Skeletal muscle tissue (tissue), 4 donors: Measurements from ENCODE around the gene MAGI2. TPM values are rescaled to one million over a fixed set of nuclear protein-coding genes. Genes with fewer than 3 reads are reported as not detected.

Experiments
- H3K27ac ChIP-seq: one replicate; pipeline ENCODE4 v1.7.0; 2013; ENCODE audit warnings: mild to moderate bottlenecking, low read depth, low read length, inconsistent platforms
- H3K27me3 ChIP-seq, 3 donors: one replicate each; pipeline ENCODE4 v1.7.0; 2013; ENCODE audit warnings: low read length in 3 of 3; ENCODE audit not compliant: control insufficient read depth in 3 of 3, insufficient read depth in 3 of 3
- H3K36me3 ChIP-seq, 3 donors: one replicate each; pipeline ENCODE4 v1.7.0; 2013; ENCODE audit warnings: low read length in 3 of 3; ENCODE audit not compliant: control insufficient read depth in 3 of 3, insufficient read depth in 3 of 3
- H3K4me1 ChIP-seq, 3 donors: one replicate each; pipeline ENCODE4 v1.7.0; 2013; ENCODE audit warnings: low read length in 3 of 3, mild to moderate bottlenecking in 3 of 3; ENCODE audit not compliant: control insufficient read depth in 3 of 3, insufficient read depth in 3 of 3
- H3K4me3 ChIP-seq, 3 donors: one replicate each; pipeline ENCODE4 v1.7.0; 2013; ENCODE audit warnings: low read length in 3 of 3
- H3K9ac ChIP-seq, 3 donors: one replicate each; pipeline ENCODE4 v1.7.0; 2013; ENCODE audit warnings: low read length in 3 of 3, mild to moderate bottlenecking in 3 of 3, moderate library complexity in 2 of 3, low read depth in 1 of 3
- H3K9me3 ChIP-seq, 3 donors: one replicate each; pipeline ENCODE4 v1.7.0; 2013; ENCODE audit warnings: low read length in 3 of 3; ENCODE audit not compliant: control insufficient read depth in 3 of 3
- total RNA-seq: library from RNA; depleted of rRNA; stranded (reverse); fragments of >200 nt; gene quantifications from one replicate; pipeline ENCODE4 v1.2.3, GENCODE V29; 2014
- donor health status: Osteomylitis.

The MAGI2 gene
- total RNA-seq, 1 donor from 2014 or later: 4.2 TPM

DNA sequence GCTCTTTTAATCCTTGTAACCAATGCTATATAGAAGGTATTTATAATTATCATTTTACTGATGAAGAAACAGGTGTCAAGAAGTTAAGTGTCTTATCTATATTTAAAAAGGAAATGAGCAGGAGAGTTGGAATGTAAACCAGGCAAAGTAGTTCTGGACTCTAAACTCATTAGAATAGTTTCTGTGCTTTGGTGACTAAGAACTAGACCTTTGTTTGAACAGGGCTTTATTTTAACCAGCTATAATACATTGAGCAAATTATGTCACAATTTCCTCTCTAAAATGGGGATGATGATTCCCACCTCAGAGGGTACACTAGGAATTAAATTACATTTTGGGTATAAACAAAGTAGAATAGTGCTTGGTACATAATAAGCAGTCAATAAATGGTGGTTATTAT lies 236.0 kb downstream of the MAGI2 start:
- H3K36me3 ChIP-seq: no peaks in the 10 kb centered on the region
- H3K27me3 ChIP-seq: no peaks in the 10 kb centered on the region
- no peak overlapping the region for H3K9ac ChIP-seq
- peaks cover 0 to 3% (median 0%) of the 10 kb centered on the region in 3 donors for H3K4me1 ChIP-seq
- no peak overlapping the region for H3K27ac ChIP-seq
- H3K4me3 ChIP-seq: no peak overlapping the region
- H3K9me3 ChIP-seq: no peaks in the 10 kb centered on the region

GRCh38 chr7:79216236-79216635 lies 237.2 kb downstream of the MAGI2 start:
- H3K9me3 ChIP-seq: no peaks in the 10 kb centered on the region

DNA sequence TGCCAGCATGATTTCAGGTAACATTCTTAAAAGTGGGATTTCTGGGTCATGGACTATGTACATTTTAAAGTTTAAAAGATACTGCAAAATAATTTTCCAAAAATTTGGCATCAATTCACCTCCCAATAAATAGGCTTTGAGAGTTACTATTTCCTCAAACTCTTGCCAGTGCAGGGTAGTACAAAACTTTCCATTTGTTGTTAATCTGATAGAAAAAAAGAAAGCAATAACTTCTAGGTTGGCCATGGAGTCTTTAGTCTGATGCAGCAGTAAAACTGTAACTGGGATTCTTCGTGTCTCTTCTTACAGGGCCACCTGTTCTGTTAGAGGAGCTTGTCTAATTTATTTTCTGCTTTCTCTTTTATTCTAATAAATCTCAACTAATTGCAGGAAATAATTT lies 241.1 kb downstream of the MAGI2 start:
- peaks cover 0 to 3% (median 0%) of the 10 kb centered on the region in 3 donors for H3K4me1 ChIP-seq
- H3K9me3 ChIP-seq: peaks cover 0 to 2% (median 0%) of the 10 kb centered on the region in 3 donors
- no peak overlapping the region for H3K4me3 ChIP-seq
- no peaks in the 10 kb centered on the region for H3K27me3 ChIP-seq
- H3K36me3 ChIP-seq: no peaks in the 10 kb centered on the region
- H3K9ac ChIP-seq: no peak overlapping the region
- no peak overlapping the region for H3K27ac ChIP-seq

More at GRCh38 chr7:79216236-79216635, 237.2 kb downstream of the MAGI2 start:
- Histone ChIP-seq H3K36me3 (no peaks in the 10 kb centered on the region), H3K9ac (no peak overlapping the region), H3K27ac (no peak overlapping the region), H3K4me3 (no peak overlapping the region), H3K4me1 (peaks cover 0 to 3% (median 0%) of the 10 kb centered on the region in 3 donors), H3K27me3 (no peaks in the 10 kb centered on the region)

- Histone ChIP-seq H3K4me3 (no peak overlapping the region), H3K9ac (no peak overlapping the region), H3K27me3 (no peaks in the 10 kb centered on the region), H3K27ac (no peak overlapping the region), H3K9me3 (peaks cover 0 to 2% (median 0%) of the 10 kb centered on the region in 3 donors), H3K4me1 (peaks cover 0 to 3% (median 0%) of the 10 kb centered on the region in 3 donors), H3K36me3 (no peaks in the 10 kb centered on the region)
Observed at GRCh38 chr7:79211724-79212123, 241.7 kb downstream of the MAGI2 start.

GRCh38 chr7:79199961-79200360 lies 253.5 kb downstream of the MAGI2 start:
- no peaks in the 10 kb centered on the region for H3K36me3 ChIP-seq
- H3K4me1 ChIP-seq: no peaks in the 10 kb centered on the region
- H3K9me3 ChIP-seq: no peaks in the 10 kb centered on the region
- no peak overlapping the region for H3K9ac ChIP-seq
- no peaks in the 10 kb centered on the region for H3K27me3 ChIP-seq
- H3K27ac ChIP-seq: no peak overlapping the region
- no peak overlapping the region for H3K4me3 ChIP-seq

DNA sequence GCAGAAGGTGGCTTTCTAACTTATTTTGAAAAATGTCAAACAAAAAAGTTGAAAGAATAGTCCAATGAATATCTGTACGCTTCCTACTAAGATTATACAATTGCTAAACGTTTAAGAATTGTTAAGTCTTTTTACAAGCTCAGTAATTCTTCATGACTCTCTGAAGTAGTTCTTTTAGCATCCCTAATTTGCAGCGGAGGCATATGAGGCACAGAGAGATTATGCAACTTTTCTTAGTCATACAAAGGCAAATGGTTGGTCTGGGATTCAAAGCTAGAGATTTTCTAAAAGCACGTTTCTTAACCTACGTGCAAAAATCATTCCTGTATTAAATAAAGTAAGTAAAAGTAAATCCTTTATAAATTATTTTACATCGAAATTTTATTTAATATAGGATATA lies 254.2 kb downstream of the MAGI2 start:
- Histone ChIP-seq H3K9me3 (no peaks in the 10 kb centered on the region), H3K27ac (no peak overlapping the region), H3K4me3 (no peak overlapping the region), H3K36me3 (no peaks in the 10 kb centered on the region), H3K9ac (no peak overlapping the region), H3K27me3 (no peaks in the 10 kb centered on the region), H3K4me1 (no peaks in the 10 kb centered on the region)

DNA sequence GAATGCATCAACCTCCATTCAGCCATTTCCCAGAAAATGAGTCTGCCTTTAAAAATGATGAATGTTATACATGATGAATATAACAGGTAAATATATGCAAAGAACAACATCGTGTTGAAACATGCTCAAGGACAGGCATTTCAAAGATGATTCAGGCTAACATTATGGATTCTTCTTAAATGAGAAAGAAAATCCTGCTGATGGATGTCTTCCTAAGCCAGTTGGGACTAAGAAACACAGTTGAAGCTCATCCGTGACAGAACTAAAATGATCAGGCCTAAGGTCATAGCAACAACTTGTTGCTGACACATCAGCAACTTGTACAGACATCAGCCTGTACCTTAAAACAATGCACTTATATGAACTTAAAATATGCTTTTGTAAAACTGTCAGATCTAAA lies 267.9 kb downstream of the MAGI2 start:
- H3K27ac ChIP-seq: no peak overlapping the region
- no peaks in the 10 kb centered on the region for H3K27me3 ChIP-seq
- no peaks in the 10 kb centered on the region for H3K9me3 ChIP-seq
- no peaks in the 10 kb centered on the region for H3K36me3 ChIP-seq
- H3K4me3 ChIP-seq: no peak overlapping the region
- no peaks in the 10 kb centered on the region for H3K4me1 ChIP-seq
- no peak overlapping the region for H3K9ac ChIP-seq

DNA sequence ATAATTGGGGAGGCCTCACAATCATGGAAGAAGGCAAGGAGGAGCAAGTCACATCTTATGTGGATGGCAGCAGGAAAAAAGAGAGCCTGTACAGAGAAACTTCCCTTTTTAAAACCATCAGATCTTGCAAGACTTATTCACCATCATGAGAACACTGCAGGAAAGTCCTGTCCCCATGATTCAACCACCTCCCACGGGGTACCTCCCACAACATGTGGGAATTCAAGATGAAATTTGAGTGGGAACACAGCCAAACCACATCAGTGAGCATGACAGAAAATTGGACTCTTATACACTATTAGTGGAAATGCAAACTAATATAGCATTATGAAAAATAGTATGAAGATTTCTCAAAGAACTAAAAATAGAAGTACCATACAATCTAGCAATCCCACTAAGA lies 271.2 kb downstream of the MAGI2 start:
- H3K9me3 ChIP-seq: no peaks in the 10 kb centered on the region
- no peak overlapping the region for H3K4me3 ChIP-seq
- H3K4me1 ChIP-seq: no peaks in the 10 kb centered on the region
- no peak overlapping the region for H3K27ac ChIP-seq
- no peaks in the 10 kb centered on the region for H3K27me3 ChIP-seq
- H3K9ac ChIP-seq: no peak overlapping the region
- H3K36me3 ChIP-seq: no peaks in the 10 kb centered on the region

GRCh38 chr7:79180533-79180932 lies 272.9 kb downstream of the MAGI2 start:
- no peaks in the 10 kb centered on the region for H3K4me1 ChIP-seq
- H3K4me3 ChIP-seq: no peak overlapping the region
- H3K27ac ChIP-seq: no peak overlapping the region
- no peaks in the 10 kb centered on the region for H3K27me3 ChIP-seq
- no peaks in the 10 kb centered on the region for H3K36me3 ChIP-seq
- no peak overlapping the region for H3K9ac ChIP-seq
- H3K9me3 ChIP-seq: no peaks in the 10 kb centered on the region

- Histone ChIP-seq H3K36me3 (no peaks in the 10 kb centered on the region), H3K4me3 (peak overlapping the region in 1 of 3 donors; percentile 23), H3K27me3 (no peaks in the 10 kb centered on the region), H3K4me1 (no peaks in the 10 kb centered on the region), H3K9ac (no peak overlapping the region), H3K27ac (no peak overlapping the region), H3K9me3 (no peaks in the 10 kb centered on the region)
Observed at GRCh38 chr7:79176859-79177477, 276.5 kb downstream of the MAGI2 start.
